Activated T-cell treated with anti-CD3 and anti-CD28 coated beads for 4 hours (primary cell): ENCODE data around the gene GDNF.

Experiments used
- DNase-seq: peaks from one replicate; pipeline ENCODE4 v3.0.0-alpha.2; 2020

Gene GDNF

DNA sequence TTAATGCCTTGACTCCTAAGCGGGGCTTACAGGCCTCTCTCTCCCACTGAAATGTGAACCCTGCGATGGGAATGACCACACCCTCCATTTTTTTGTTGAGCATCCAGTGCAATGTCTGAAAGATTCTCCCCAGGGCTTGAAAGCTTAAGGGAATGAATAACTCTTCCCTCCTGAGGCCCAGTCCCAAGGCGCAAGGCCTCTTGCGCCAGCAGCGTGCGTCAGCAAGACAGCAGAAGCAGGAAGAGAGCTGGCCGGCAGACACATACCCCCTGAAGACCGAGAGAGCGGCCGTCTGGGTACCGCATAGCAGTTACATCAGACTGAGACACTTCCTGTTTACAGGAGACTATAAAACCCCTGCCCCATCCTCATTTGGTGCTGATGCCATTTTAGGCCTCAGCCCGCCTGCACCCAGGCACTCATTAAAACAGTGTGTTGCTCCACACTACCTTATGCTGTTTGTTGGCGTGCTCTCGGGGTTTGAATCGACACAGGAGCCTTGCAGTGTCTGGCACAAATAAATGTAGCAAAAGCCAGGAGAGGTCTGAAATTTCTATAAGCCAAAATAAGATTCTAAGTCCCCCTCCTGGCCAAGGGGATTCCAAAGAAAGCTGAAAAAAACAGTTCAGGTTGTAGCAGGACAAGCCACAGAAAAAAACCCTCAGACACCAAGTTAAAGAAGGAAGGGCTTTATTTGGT, 62.3 kb downstream of the GDNF start:
- no peak for DNase-seq

GRCh38 chr5:37776826-37777225, 63.0 kb downstream of the GDNF start:
- DNase-seq = no peak

DNA sequence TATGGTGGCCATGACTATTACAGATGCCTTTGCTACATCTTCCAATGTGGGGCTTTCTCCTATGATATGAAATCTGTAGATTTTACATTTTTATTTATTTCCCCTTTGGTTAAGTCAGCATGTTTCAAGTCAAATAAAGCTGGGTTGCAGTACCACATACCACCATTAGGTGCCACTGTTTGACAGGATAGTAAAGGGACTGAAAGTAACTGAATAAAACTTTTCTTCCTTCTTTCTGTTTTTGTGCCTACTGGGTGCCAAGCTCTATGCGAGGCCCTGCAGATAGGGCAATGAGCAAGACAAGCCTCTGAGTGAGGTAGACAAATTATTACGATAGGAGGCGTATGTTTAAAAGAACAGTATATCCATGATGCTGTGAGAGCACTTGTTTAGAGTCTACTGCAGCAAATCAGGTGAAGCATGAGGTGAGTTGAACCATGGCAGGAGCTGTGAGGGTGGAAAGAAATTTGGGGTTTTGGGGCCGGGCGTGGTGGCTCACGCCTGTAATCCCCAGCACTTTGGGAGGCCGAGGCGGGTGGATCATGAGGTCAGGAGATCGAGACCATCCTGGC, 64.8 kb downstream of the GDNF start:
- DNase-seq = no peak

DNA sequence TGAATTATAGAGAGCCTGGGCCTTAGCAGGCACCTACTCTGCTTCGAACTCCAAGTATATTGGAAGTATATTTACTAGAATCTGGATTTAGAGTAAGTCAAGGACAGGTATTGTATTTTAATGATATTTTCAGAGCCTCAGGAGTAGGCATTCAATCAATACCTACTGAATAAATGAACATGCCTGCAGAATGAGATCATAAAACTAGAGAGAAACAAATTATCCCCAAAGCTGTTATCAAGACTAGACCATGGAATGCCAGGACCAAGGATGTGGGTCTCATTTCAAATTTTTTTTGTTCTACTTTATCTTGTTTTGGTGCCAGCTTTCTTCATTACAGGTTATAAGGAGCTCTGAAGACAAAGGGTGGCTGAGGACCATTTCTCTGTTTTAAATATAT, 66.0 kb downstream of the GDNF start:
- DNase-seq = no peak

DNA sequence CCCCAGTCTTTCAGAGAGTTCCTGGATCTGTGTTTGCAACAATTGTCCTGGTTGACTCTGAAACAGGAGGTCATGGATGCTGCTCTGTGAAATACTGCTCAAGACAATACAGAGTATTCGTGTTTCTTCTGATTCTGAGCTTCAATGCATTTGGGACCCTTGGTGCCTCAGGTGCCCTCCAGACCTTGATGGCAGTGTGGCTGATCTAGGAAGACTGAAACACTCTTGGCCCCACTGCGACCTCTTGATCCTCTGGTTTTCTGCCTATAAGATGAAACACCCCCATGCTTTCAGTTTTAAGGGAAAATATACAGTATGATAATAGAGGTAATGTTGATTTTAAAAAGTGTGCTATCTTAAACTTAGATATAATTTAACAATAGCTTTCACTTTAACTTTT, 67.6 kb downstream of the GDNF start:
- no peak for DNase-seq

DNA sequence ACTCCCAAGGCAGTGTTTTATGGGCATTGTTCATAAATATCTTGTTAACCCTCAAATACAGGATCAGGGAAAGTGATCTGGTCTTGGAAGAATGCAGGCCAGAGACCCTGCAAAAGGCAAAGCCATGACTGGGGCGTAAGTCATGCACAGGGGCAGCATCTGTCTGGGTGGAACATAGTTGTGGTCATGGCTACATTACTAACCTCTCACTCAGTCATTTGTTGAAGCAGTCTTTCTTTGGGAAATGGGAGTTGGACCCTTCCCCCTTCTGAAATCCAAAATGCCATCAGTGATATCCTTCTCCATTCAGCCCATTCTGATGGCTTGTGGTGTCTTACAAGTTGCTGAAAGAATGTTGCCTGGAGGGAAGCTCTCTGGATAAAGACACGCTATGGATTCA, 68.1 kb downstream of the GDNF start:
- no peak for DNase-seq

- DNase-seq = no peak
Measured at GRCh38 chr5:37771203-37771611, 68.6 kb downstream of the GDNF start.

DNA sequence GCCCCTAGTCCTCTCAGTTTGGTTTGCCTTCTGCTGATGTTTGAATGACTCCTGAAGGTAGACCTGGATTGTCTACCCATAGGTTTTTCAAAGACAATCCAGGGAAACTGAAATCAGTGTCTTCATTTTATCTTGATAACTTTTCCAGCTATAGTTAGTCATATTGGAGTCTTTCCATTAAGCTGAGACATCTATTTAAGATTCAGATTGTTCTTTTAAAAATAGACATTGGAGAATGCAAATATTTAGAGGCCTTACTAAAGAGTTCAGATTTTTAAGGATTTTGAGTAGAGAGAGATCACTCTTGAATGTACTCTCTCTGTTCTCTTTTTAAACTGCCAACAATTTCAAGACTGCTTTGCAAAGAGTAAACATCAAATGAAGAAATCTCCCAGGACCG, 69.1 kb downstream of the GDNF start:
- no peak for DNase-seq

DNA sequence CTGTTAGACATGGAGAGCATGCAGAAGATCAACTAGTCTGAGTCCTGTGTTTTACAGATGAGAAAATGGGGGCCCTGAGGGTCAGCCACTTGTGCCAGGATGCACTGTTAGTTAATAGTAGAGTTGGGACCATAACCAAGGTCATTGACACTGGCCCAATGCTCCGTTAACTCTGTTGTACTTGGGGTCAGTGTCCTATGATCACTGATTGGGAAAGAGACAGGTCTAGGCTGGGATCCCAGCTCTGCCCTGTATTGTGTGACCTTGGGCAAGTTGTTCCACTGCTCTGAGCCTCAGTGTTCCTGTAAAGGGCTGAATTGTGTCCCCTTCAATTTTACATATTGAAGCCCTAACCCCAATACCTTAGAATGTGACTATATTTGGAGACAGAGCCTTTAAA, 70.0 kb downstream of the GDNF start:
- DNase-seq = no peak

- no peak for DNase-seq
Measured at GRCh38 chr5:37769108-37769507, 70.7 kb downstream of the GDNF start.

GRCh38 chr5:37768371-37768770, 71.5 kb downstream of the GDNF start:
- no peak for DNase-seq

GRCh38 chr5:37767961-37768360, 71.9 kb downstream of the GDNF start:
- no peak for DNase-seq

DNA sequence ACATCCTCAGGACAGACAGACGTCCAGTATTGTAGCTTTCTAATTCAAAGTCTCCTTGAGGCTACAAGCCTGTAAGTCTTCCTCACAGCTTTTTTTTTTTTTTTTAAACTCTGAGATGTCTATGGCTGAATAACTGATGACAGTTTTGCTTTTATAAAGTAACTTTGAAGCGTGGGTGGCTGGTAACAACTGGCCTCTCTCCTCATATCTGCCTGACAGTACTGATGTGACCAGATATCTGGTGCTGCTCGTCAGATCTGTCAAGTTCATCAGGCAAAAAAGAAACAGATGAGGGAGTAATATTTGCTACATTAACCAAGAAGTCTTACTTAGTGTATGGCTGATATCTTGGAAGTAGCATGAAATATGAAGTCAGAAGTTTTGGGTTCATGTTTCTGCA, 72.6 kb downstream of the GDNF start:
- DNase-seq = no peak
